Measurements from ENCODE around the gene THADA.

DNA sequence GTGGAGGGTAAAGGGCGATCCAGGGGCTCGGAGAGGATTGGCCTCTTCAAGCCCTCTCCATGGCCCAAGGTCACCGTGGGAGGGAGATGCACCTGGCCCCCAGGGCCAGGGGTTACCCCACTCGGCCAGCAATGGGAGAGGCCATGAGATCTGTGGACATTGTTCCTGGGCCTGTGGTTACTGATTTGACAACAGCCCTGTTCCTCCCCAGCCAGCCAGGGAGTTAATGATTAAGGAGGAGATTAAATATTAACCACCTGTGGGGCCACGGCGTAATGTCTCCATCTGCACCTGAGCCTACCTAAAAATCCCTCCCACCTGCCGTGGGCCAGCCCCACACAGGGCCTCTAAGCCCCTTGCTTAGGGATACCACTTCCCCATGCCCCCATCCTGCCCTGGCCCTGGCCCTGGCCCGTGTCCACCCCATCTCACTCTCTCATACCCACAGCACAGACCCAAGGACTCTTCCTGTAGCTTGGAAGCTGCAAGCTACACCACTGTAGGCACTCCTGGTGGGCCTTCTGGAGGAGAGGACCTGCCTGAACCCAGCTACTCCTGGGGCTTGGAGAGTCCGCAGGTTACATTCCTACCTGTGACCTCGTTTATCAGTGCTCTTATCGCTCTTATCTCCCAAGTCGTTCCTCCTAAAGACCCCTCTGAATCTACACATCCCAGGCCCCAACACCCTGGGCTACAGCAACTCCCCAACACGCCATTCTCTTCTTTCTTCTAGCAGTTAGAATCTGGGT, 401.5 kb downstream of the THADA start:
- TF ChIP-seq, protein P1, sequence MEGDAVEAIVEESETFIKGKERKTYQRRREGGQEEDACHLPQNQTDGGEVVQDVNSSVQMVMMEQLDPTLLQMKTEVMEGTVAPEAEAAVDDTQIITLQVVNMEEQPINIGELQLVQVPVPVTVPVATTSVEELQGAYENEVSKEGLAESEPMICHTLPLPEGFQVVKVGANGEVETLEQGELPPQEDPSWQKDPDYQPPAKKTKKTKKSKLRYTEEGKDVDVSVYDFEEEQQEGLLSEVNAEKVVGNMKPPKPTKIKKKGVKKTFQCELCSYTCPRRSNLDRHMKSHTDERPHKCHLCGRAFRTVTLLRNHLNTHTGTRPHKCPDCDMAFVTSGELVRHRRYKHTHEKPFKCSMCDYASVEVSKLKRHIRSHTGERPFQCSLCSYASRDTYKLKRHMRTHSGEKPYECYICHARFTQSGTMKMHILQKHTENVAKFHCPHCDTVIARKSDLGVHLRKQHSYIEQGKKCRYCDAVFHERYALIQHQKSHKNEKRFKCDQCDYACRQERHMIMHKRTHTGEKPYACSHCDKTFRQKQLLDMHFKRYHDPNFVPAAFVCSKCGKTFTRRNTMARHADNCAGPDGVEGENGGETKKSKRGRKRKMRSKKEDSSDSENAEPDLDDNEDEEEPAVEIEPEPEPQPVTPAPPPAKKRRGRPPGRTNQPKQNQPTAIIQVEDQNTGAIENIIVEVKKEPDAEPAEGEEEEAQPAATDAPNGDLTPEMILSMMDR (conservative IDR thresholded peaks at IDR 0.05; ENCODE audit: low read length), result no peak
- no peak for TF ChIP-seq EZH2phosphoT487 (IDR thresholded peaks at IDR 0.05; ENCODE audit: borderline replicate concordance, low read depth, low read length)

Measured in OCI-LY7 (cell line).